H1 (cell line): ENCODE results near the gene DDX4. TPM values are rescaled to one million over a fixed set of nuclear protein-coding genes. Genes with fewer than 3 reads are reported as not detected.

Source experiments
- BCL11A ChIP-seq, 2 experiments: IDR thresholded peaks; one replicate each; pipeline ENCODE4 v1.6.1; 2011; ENCODE audit warnings: low read depth in 2 of 2, low read length in 2 of 2, mild to moderate bottlenecking in 2 of 2
- CBX8 ChIP-seq: fragments of 300-800, 300-1000 bp; sonication (generic); IDR thresholded peaks from 2 replicates; pipeline ENCODE4 v1.7.1; 2016; ENCODE audit warnings: low read depth, low read length, borderline replicate concordance
- CTBP2 ChIP-seq: IDR thresholded peaks from 2 replicates; pipeline ENCODE4 v1.7.0; 2011; ENCODE audit warnings: borderline replicate concordance, mild to moderate bottlenecking, moderate library complexity, mixed read lengths, low read length; ENCODE audit not compliant: insufficient read depth, insufficient read length
- GTF2F1 ChIP-seq: IDR thresholded peaks from 2 replicates; pipeline ENCODE4 v1.6.1; 2012; ENCODE audit warnings: low read depth, low read length, improper control_type of control experiment, borderline replicate concordance
- HDAC2 ChIP-seq, 2 experiments: fragments of 300-600 bp in 1 of 2; sonication (generic) in 1 of 2; IDR thresholded peaks; 2 replicates each; pipeline ENCODE4 v1.6.1; 2011 to 2012; ENCODE audit warnings: low read depth in 2 of 2, low read length in 2 of 2, mild to moderate bottlenecking in 2 of 2, moderate library complexity in 2 of 2, borderline replicate concordance in 1 of 2, inconsistent platforms in 1 of 2
- ZNF274 ChIP-seq: IDR thresholded peaks from 2 replicates; pipeline ENCODE4 v1.7.0; 2012; ENCODE audit warnings: low read length, borderline replicate concordance; ENCODE audit errors: extremely low read depth
- polyA plus RNA-seq, 7 experiments: library from polyadenylated mRNA; depleted of rRNA in 3 of 7; stranded (reverse) in 5 of 7; unstranded in 2 of 7; fragments of >200 nt in 5 of 7; fragments of 200-250 nt in 2 of 7; gene quantifications; 1 replicate in 5 of 7; 2 replicates in 1 of 7; 4 replicates in 1 of 7; pipeline versions ENCODE4 v1.2.1 to v1.2.3, GENCODE V29; 2011 to 2013; ENCODE audit warnings: missing spikeins in 2 of 7, mixed read lengths in 2 of 7
- total RNA-seq: library from RNA; stranded (reverse); fragmentation: NEBNext Ultra II Directional; extraction: Animal tissue kit (Norgen Biotek cat#: 25700); gene quantifications from 2 replicates; pipeline ENCODE4 v1.2.1, GENCODE V29; 2021

DDX4 gene
- total and polyA plus RNA-seq, 2 of the 8 experiments (the other 6 are each of a cell fraction or from before 2014, with no cell fraction given) = 0.15 TPM; not detected in 1

- TF ChIP-seq BCL11A (IDR thresholded peaks at IDR 0.05; ENCODE audit: low read depth in 2 of 2, low read length in 2 of 2) = no peak
- no peak for TF ChIP-seq GTF2F1
- no peak for TF ChIP-seq CBX8
- no peak for TF ChIP-seq CTBP2
- no peak for TF ChIP-seq HDAC2 (IDR thresholded peaks at IDR 0.05; ENCODE audit: borderline replicate concordance in 1 of 2, low read depth in 2 of 2, low read length in 2 of 2)
- no peak for TF ChIP-seq ZNF274
Measured at GRCh38 chr5:55699041-55699688, 38.7 kb upstream of the DDX4 start (continued).
